Measurements from ENCODE around the gene DCUN1D4.

DNA sequence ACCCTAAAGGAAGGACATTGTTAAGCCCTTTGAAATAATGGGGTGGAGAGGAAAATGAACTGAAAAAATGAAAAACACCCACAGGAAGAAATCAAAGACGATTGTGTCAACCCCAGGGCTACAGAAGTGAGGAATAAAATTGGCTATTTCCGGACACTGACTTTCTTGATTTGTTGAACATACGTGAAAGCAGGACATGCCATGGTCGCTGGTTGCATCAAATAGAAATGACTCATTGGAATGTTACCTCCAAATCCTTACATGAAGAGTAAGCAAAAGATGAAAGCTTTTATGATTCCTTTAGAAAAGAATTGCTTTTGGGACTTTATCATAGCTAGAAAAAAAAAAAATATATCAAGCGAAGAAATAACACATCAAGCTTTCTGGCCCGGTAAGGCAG lies 75.3 kb downstream of the DCUN1D4 start:
- TF ChIP-seq EZH2 (IDR thresholded peaks at IDR 0.05; ENCODE audit: borderline replicate concordance, insufficient read depth, low read length, poor library complexity, severe bottlenecking) = no peak
- no peak for TF ChIP-seq TAF1 (IDR thresholded peaks at IDR 0.05; ENCODE audit: low read depth)
- TF ChIP-seq, protein P1, sequence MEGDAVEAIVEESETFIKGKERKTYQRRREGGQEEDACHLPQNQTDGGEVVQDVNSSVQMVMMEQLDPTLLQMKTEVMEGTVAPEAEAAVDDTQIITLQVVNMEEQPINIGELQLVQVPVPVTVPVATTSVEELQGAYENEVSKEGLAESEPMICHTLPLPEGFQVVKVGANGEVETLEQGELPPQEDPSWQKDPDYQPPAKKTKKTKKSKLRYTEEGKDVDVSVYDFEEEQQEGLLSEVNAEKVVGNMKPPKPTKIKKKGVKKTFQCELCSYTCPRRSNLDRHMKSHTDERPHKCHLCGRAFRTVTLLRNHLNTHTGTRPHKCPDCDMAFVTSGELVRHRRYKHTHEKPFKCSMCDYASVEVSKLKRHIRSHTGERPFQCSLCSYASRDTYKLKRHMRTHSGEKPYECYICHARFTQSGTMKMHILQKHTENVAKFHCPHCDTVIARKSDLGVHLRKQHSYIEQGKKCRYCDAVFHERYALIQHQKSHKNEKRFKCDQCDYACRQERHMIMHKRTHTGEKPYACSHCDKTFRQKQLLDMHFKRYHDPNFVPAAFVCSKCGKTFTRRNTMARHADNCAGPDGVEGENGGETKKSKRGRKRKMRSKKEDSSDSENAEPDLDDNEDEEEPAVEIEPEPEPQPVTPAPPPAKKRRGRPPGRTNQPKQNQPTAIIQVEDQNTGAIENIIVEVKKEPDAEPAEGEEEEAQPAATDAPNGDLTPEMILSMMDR (IDR thresholded peaks at IDR 0.05; ENCODE audit: poor library complexity, severe bottlenecking) = no peak
- TF ChIP-seq, protein P2, sequence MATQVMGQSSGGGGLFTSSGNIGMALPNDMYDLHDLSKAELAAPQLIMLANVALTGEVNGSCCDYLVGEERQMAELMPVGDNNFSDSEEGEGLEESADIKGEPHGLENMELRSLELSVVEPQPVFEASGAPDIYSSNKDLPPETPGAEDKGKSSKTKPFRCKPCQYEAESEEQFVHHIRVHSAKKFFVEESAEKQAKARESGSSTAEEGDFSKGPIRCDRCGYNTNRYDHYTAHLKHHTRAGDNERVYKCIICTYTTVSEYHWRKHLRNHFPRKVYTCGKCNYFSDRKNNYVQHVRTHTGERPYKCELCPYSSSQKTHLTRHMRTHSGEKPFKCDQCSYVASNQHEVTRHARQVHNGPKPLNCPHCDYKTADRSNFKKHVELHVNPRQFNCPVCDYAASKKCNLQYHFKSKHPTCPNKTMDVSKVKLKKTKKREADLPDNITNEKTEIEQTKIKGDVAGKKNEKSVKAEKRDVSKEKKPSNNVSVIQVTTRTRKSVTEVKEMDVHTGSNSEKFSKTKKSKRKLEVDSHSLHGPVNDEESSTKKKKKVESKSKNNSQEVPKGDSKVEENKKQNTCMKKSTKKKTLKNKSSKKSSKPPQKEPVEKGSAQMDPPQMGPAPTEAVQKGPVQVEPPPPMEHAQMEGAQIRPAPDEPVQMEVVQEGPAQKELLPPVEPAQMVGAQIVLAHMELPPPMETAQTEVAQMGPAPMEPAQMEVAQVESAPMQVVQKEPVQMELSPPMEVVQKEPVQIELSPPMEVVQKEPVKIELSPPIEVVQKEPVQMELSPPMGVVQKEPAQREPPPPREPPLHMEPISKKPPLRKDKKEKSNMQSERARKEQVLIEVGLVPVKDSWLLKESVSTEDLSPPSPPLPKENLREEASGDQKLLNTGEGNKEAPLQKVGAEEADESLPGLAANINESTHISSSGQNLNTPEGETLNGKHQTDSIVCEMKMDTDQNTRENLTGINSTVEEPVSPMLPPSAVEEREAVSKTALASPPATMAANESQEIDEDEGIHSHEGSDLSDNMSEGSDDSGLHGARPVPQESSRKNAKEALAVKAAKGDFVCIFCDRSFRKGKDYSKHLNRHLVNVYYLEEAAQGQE (IDR thresholded peaks at IDR 0.05; ENCODE audit: borderline replicate concordance) = no peak
- TF ChIP-seq SMC3 (conservative IDR thresholded peaks at IDR 0.05; ENCODE audit: poor library complexity) = no peak
- no peak for TF ChIP-seq MXI1 (conservative IDR thresholded peaks at IDR 0.05; ENCODE audit: poor library complexity, severe bottlenecking)

Data from neural cell (in vitro differentiated cells).